ENCODE results near the gene XCR1.
"Not testable (repeated sequence)": the region's sequence is repeated elsewhere in the genome, so short reads cannot be mapped to it uniquely, and the experiment has no call there.

XCR1 gene

GRCh38 chr3:46006238-46007032 lies 20.8 kb downstream of the XCR1 start:
- DNase-seq (ENCODE audit: low spot score), result peak; percentile 78

- DNase-seq (ENCODE audit: low spot score), result not testable (repeated sequence)
Measured at GRCh38 chr3:46003706-46004105, 23.6 kb downstream of the XCR1 start.

DNA sequence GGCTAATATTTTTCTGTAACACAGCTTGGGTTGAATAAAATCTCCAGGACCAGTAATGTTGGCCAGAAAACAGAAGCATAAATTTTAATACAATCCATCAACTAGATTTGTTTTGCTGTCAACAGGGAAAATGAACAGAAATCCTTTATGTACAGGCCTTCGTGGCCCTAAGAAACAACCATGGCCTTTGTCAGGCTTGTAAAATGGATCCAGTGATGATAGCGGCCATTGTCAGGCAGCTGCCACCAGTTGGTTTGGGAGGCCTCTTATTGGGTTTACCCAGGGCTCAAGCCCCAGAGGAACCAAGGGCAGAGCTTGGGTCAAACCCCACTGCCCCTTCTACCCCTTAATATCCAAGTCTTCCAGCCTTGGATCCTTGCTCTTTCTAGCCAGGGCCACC lies 26.1 kb downstream of the XCR1 start:
- DNase-seq (ENCODE audit: low spot score), result no peak

- no peak for DNase-seq (ENCODE audit: low spot score)
Measured at GRCh38 chr3:45997942-45998341, 29.3 kb downstream of the XCR1 start.

- DNase-seq (ENCODE audit: low spot score), result not testable (repeated sequence)
Measured at GRCh38 chr3:45997499-45997898, 29.8 kb downstream of the XCR1 start.

DNA sequence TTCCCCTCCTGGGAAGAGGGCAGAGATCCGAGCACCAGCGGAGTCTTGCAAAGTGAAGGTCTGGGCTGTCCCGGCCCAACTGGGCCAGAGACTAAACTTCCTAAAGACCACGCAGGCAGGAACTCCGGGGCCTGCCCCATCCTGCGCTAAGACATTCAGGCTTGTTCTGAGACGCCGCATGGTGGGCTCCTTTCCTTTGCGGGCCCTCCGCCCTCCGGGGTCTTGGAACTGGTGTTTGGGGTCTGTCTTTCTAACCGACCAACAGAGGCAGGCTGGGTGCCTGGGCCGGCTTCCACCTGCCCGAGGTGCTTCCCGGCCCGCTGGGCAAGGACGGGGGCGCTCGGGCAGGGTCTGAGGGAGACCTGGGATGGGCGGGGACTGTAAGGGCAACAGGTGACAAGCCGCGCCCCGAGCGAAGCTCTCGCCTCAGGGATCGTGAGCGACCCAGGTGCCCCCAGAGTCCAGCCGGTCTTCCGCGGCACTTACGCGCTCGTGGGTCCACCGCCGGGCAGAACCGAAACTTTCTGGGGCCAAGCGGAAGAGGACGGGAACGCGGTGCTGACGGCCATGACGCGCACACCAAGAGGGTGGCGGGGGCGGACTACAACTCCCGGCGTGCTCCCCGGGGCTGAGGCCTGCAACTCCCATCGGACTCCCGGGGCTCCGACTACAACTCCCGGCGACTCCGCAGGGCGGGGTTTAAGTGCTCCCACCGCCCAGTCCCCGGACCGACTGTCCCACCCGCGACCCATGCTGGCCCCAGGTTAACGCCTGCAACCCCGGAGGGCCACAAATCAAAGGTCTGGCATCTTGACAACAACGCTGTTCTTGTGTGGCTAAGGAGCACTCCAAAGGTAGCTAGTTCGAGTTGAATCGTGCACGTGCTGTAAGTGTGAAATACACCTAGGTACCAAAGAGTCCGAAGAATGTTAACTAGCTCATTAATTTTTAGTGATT lies 31.8 kb downstream of the XCR1 start, which contains the start of gene FYCO1:
TSS of gene FYCO1 (minus strand) at position 589 of the 957 bp plus-strand sequence. CDS start 10,914 bp downstream, outside the sequence.
- DNase-seq (ENCODE audit: low spot score), result peak; percentile 95

DNA sequence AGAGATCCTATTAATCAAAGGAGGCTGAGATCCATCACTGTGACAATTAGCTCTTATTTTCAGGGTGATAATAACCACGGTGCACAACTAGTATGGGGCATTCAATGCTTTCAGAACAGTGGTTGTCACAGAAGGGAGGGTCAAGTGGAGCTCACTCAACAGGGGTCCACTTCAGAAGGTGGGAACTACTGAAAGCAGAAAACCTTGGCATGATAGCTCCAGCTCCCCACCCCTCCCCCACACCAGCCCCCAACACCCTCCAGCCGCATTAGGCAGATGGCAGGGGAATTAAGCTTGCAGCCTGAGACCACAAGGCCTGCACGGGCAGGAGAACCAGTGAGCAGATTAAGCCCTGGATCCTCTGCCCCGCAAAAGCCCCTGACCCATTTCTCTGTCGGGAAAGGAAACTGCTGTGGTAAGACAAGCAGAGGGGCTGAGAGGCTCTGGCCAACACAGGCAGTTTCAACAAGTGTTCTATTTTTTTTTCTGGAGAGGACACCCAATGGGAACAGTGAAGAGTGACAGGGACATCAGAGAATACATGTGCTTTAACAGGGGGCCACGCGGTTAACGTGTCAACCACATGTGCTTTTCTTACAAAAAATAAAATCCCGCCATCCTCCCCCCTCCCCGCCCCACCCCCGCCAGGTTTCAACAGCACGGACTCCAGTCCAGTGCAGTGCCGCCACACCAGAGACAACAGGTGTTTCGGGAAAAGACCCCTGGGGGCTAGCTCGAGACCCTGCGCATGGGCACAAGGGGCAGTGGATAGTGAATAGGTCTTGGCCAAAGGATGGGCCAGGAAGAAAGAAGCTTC lies 32.7 kb downstream of the XCR1 start:
- no peak for DNase-seq (ENCODE audit: low spot score)

DNA sequence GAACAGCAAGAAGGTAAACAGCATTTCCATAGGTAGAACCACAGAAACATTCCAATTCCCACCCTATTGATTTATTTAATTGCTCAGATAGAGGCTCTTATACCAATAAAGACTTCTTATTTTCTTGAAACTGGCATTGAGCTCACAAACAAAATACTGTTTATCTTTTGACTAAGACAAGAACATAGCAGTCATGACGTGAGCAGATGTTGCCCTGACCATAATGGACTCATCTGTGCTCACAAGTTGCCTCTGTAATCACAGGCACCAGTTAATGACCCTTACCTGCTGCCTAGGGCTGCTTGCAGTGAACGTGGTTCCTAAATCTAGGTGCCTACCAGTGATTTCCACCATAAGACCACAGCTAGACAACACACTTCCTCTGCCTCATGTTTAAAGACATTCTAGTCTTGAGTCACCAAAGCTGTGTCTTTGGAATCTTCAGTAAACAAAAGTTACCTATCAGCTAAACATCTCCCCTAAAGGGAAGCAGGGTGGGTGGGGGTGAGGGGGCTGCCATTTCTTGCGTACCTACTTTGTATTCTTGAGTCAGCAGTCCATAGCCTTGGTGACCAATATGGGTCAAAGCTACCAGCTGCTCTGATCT lies 33.8 kb downstream of the XCR1 start:
- no peak for DNase-seq (ENCODE audit: low spot score)

GRCh38 chr3:45992821-45993221 lies 34.5 kb downstream of the XCR1 start:
- peak; percentile 88 for DNase-seq (ENCODE audit: low spot score)

- DNase-seq (ENCODE audit: low spot score), result no peak
Measured at GRCh38 chr3:45992133-45992729, 35.1 kb downstream of the XCR1 start.

- no peak for DNase-seq (ENCODE audit: low spot score)
Measured at GRCh38 chr3:45991341-45991740, 35.9 kb downstream of the XCR1 start.

GRCh38 chr3:45990181-45990580 lies 37.1 kb downstream of the XCR1 start:
- no peak for DNase-seq (ENCODE audit: low spot score)

DNA sequence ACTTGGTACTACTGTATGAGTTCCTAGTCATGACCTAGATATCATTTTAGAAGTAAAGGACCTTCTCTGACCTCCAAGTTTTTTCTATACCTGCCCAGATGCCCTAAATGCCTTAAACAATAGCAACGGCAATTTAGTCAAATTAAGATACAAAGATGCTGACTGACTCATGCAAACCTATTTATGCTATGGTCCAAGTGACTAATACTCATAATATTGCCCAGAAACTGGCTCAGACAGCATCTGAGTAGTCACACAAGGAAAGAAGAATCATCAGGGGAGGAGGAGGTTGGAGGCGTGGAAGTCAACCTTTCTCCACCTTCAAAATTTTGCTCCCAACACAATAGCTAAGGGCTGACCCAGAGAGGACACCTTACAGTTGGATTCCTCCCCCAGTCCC lies 38.5 kb downstream of the XCR1 start:
- peak; percentile 77 for DNase-seq (ENCODE audit: low spot score)

- no peak for DNase-seq (ENCODE audit: low spot score)
Measured at GRCh38 chr3:45988362-45988761, 38.9 kb downstream of the XCR1 start.

- peak; percentile 48 for DNase-seq (ENCODE audit: low spot score)
Measured at GRCh38 chr3:45987368-45988291, 39.7 kb downstream of the XCR1 start.

DNA sequence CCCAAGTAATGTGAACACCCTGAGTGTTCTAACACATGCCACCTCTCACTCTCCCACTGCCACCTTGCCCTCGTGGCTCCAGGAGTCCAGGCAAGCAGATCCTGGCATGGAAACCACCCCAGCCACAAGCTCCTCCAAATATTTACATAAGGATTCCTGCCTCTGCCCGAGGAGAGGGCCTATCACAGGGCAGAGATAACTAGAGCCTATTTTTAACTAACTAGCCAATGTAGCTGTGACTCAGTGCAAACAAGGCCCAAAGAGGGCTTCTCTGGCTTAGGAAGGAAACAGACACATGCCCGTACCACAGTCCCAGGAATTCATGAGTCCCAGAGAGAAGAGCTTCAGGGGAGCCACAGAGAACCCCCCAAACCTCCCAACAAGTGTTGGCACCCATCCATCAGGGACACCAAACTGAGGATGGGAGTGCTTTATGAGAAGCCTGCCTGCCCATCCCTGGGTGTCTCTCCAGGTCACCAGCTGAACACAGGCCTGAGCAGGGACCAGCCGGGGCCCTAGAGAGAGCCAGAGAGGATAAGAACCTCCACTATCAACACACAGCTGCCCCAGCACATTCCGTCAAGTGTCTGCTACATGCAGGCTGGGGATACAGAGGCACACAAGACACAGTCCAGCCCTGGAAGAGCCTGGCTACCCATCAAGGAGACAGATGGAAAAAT lies 40.8 kb downstream of the XCR1 start:
- peak; percentile 78 for DNase-seq (ENCODE audit: low spot score)

GRCh38 chr3:45985532-45986302 lies 41.6 kb downstream of the XCR1 start:
- DNase-seq (ENCODE audit: low spot score), result no peak
